GM21786 (cell line): ENCODE measurements around the gene SUPV3L1.
"Not testable (repeated sequence)": the region's sequence is repeated elsewhere in the genome, so short reads cannot be mapped to it uniquely, and the experiment has no call there.

Experiments used
- ATAC-seq: cut with Tn5 transposase; IDR thresholded peaks from one replicate; pipeline ENCODE4 v1.9.1; 2021; ENCODE audit not compliant: unreplicated experiment

Gene SUPV3L1

GRCh38 chr10:69179743-69180524, at the start of gene SUPV3L1:
Gene SUPV3L1 (plus strand): TSS chr10:69180234. CDS start chr10:69180292, 58 bp downstream.
- peak; percentile 88 for ATAC-seq

DNA sequence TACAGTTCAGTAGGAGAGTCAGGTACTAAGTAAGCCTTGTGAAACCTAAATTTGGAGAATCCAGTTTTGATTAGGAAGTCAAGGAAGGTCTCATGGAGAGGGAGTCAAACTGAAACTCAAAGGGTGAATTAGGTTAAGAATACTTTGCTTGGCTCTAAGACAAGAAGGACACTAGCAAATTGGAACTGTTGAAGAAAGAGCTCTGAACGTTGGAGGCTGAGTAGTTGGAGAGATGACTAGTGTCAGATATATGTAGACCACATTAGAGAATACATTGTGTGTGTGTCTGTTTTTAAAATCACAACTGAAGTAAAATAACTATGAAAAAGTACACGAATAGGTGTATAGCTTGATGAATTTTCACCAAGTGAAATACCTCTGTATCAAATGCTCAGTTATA, 49.8 kb upstream of the SUPV3L1 start:
- no peak for ATAC-seq

GRCh38 chr10:69139961-69140360, 40.1 kb upstream of the SUPV3L1 start:
- ATAC-seq = no peak

DNA sequence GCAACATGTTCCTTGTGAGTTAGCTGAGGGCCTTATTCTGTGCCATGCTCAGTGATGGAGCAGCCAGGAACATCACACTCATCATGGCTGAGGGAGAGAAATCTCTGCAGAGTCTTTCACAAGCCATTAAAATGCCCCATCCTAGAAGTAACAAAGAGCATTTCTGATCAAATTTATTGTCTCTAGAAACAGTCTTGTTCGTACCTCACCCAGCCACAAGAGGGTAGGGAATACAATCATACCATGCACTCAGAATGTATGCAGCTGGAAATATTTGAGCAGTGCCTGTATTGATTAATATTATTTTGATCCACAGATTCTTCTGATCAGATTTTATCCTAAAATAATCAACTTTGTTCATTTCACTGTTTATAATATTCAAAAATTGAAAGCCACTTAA, 38.7 kb upstream of the SUPV3L1 start:
- no peak for ATAC-seq

- not testable (repeated sequence) for ATAC-seq
These were observed 38.0 kb upstream of the SUPV3L1 start for GRCh38 chr10:69142074-69142473.

DNA sequence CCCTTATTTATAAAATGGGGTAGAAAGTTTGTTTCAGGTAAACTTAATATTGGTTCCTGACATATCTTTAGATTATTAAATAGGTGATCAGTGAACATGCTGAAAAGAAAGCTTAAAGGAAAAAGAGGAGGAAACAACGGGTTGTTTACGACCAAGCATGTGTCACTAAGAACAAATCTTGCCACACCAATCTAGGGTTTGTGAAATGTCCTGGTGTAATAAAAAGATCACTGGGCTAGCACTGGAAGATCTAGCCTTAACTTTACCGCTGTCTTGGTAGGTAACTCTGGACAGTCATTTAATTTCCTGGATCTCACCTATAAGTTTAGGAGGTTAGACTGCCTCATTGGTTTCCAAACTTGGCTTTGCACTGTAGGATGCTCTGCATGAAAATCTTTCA, 37.1 kb upstream of the SUPV3L1 start:
- no peak for ATAC-seq

GRCh38 chr10:69145329-69145728, 34.7 kb upstream of the SUPV3L1 start:
- no peak for ATAC-seq

- ATAC-seq = no peak
These were observed 34.2 kb upstream of the SUPV3L1 start for GRCh38 chr10:69145864-69146263.

GRCh38 chr10:69146759-69147158, 33.3 kb upstream of the SUPV3L1 start:
- no peak for ATAC-seq

DNA sequence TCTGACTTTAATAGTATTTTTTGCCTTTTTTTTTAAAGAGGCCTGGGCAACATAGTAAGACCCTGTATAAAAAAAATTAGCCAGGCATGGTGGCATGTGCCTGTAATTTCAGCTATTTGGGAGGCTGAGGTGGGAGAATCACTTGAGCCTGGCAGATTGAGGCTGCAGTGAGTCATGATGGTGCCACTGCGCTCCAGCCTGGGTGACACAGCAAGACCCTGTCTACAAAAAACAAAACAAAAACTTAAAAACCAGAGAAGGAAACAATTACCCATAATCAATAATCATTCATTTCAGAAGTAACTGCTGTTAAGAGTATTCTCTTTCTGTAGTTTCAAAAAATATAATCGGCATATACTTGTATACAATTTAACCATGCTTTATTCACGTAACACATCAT, 28.1 kb upstream of the SUPV3L1 start:
- ATAC-seq = no peak

DNA sequence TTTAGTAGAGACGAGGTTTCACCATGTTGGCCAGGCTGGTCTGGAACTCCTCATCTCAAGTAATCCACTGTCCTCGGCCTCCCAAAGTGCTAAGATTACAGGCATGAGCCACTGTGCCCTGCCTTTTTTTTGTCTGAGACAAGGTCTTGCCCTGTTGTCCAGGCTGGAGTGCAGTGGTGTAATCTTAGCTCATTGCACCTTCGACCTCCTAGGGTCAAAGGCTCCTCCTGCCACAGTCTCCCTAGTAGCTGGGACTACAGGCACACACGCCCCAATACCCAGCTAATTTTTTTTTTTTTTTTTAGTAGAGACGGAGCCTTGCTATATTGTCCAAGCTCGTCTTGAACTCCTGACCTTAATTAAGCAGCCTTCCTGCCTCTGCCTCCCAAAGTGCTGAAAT, 26.8 kb upstream of the SUPV3L1 start:
- ATAC-seq = no peak

DNA sequence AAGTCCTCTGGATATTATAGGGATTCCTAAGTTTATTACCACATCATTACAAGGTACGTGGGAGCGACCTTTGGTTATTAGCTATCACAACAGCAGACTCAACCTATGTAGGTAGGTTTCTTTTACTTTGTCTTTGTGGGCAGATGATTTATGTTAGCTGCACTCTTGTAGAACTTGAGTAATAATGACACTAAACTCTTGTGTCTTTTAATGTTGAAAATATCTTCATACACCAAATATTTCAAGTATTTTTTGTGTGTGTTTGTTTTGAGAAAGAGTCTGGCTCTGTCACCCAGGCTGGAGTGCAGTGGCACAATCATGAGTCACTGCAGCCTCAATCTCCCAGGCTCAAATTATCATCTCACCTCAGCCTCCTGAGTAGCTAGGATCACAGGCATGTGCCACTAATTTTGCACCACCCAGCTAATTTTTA, 19.2 kb upstream of the SUPV3L1 start:
- ATAC-seq = no peak

- no peak for ATAC-seq
These were observed 11.5 kb upstream of the SUPV3L1 start for GRCh38 chr10:69168493-69168892.

- no peak for ATAC-seq
These were observed 7.6 kb upstream of the SUPV3L1 start for GRCh38 chr10:69172241-69172982.

DNA sequence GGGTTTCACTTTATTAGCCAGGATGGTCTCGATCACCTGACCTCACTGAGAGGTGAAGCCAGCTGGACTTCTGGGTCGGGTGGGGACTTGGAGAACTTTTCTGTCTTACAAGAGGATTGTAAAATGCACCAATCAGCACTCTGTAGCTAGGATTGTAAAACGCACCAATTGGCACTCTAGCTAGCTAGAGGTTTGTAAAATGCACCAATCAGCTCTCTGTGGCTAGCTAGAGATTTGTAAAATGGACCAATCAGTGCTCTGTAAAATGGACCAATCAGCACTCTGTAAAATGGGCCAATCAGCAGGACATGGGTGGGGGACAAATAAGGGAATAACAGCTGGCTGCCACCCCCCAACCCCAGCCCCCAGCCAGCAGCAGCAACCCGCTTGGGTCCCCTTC, 4.7 kb upstream of the SUPV3L1 start:
- ATAC-seq = not testable (repeated sequence)

- no peak for ATAC-seq
These were observed 3.2 kb upstream of the SUPV3L1 start for GRCh38 chr10:69176823-69177222.

- ATAC-seq = no peak
These were observed 818 bp upstream of the SUPV3L1 start for GRCh38 chr10:69179089-69179742.

DNA sequence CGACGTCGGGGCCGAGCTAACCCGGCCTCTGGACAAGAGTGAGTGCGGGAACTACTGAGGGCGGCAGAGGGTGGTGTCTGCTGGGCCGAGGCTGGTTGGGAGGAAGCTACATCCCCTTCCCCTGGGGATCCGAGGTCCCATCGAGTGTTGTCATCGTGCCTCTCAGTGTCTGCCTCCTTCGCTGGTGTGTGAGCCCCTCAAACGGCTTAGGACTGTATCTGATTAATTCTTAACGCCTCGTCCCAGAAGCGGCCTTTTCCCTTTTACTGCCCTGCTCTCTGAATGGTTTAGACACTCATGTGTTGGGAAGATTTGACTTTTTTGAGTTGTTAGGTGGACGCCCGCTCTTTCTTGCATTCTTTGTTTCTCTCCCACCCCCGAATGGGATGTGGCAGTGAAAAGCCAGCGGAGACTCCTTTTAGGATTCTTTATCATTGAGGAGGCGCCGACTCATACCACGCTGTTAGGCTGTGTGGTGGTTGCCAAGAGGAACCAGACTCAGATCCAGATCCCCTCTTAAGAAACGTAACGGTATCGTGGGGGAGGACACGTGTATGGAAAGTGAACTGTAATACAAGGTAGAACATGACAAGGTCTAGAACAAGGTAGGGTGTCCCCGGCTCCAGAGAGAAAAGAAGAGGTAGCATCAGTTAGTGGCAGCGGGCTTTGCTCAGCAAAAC, 631 bp downstream of the SUPV3L1 start:
- ATAC-seq = no peak

GRCh38 chr10:69181433-69181832, 1.4 kb downstream of the SUPV3L1 start:
- no peak for ATAC-seq

DNA sequence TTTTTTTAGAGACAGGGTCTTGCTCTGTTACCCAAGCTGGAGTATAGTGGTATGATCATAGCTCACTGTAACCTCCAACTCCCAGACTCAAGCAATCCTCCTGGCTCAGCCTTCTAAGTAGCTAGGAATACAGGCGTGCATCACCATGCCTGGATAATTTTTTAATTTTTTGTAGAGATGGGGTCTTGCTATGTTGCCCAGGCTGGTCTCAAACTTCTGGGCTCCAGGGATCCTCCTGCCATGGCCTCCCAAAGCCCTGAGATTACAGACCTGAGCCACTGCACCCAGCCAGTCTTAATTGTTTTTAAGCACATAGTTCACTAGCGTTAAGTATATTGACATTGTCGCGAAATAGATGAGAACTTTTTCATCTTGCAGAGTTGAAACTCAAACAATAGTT, 2.0 kb downstream of the SUPV3L1 start:
- ATAC-seq = no peak

DNA sequence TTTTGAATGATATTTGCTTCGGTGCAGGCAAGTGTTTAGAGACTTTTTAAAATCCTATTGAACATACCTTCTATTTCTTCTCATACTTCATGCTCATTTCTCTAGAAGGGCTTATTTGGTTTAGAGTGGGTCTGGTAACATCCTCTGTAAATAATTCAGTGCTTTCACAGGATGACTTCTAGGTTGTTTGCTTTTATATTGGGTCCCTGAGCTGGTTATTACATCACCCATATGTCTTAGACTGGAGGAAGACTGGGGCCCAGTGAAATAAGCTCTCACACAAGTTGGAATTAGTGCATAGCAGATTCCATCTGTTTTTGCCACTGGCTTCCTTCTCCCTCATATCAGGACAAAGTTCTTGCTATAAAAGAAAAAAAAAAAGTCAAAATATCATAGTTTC, 6.5 kb downstream of the SUPV3L1 start:
- ATAC-seq = no peak
